IMR-90 (cell line): ENCODE results near the gene TMTC2. TPM values are rescaled to one million over a fixed set of nuclear protein-coding genes. Genes with fewer than 3 reads are reported as not detected.

ENCODE experiments used
- ATAC-seq: fragments of 200-7000 bp; cut with Tn5 transposase; 2 replicates; pipeline ENCODE4 v1.9.1; 2020; ENCODE audit warnings: low read depth, mild to moderate bottlenecking, moderate library complexity
- BruUV-seq: library from RNA; stranded (reverse); fragments of 400-500 nt; replicated peaks from 2 replicates; lab custom pipeline; 2021; lab: Mats Ljungman, UMichigan
- CTCF ChIA-PET: fragments of 300-600 bp; formaldehyde crosslinking; extraction: SDS; loops from one replicate; lab custom pipeline; 2021; ENCODE audit warnings: antibody characterized with exemption; lab: Yijun Ruan, JAX
- POLR2A ChIA-PET: fragments of 300-600 bp; sonication (Branson Sonifier 250); formaldehyde crosslinking; loops from one replicate; lab custom pipeline; 2022; ENCODE audit warnings: antibody characterized with exemption; ENCODE audit not compliant: unreplicated experiment; lab: Charles Lee
- DNase-seq: peaks from one replicate; pipeline ENCODE4 v3.0.0; 2013
- H2AFZ ChIP-seq: replicated peaks from 2 replicates; pipeline ENCODE3; 2013; ENCODE audit warnings: low read length, mild to moderate bottlenecking; ENCODE audit not compliant: poor library complexity
- H2AK5ac ChIP-seq: 2 replicates; pipeline ENCODE4 v1.6.1; 2013; ENCODE audit warnings: low read depth, low read length, inconsistent platforms
- H2AK9ac ChIP-seq: replicated peaks from 2 replicates; pipeline ENCODE3; 2013; ENCODE audit warnings: mild to moderate bottlenecking, low read depth, low read length, moderate library complexity; ENCODE audit not compliant: poor library complexity
- H2BK120ac ChIP-seq: 2 replicates; pipeline ENCODE4 v1.6.1; 2013; ENCODE audit warnings: low read depth, low read length, inconsistent platforms
- H2BK15ac ChIP-seq: 3 replicates; pipeline ENCODE4 v1.6.1; 2013; ENCODE audit warnings: low read depth, low read length, inconsistent platforms
- H2BK20ac ChIP-seq: 2 replicates; pipeline ENCODE4 v1.6.1; 2013; ENCODE audit warnings: low read depth, mild to moderate bottlenecking, inconsistent platforms, low read length, moderate library complexity
- H2BK5ac ChIP-seq: 2 replicates; pipeline ENCODE4 v1.6.1; 2013; ENCODE audit warnings: mild to moderate bottlenecking, low read depth, low read length, inconsistent platforms; ENCODE audit not compliant: poor library complexity, severe bottlenecking
- H3K14ac ChIP-seq: replicated peaks from 2 replicates; pipeline ENCODE4 v1.6.1; 2013; ENCODE audit warnings: low read depth, low read length, inconsistent platforms
- H3K18ac ChIP-seq: 2 replicates; pipeline ENCODE4 v1.6.1; 2013; ENCODE audit warnings: low read depth, low read length, control low read depth
- H3K23ac ChIP-seq: 2 replicates; pipeline ENCODE4 v1.6.1; 2013; ENCODE audit warnings: low read depth, low read length, inconsistent platforms
- H3K27ac ChIP-seq: 2 replicates; pipeline ENCODE4 v1.5.1; 2013; ENCODE audit warnings: mild to moderate bottlenecking, control low read depth, low read length; ENCODE audit not compliant: insufficient read depth
- H3K27me3 ChIP-seq: 2 replicates; pipeline ENCODE4 v1.6.1; 2013; ENCODE audit warnings: low read length; ENCODE audit not compliant: control insufficient read depth, insufficient read depth
- H3K36me3 ChIP-seq: 2 replicates; pipeline ENCODE4 v1.6.1; 2013; ENCODE audit warnings: low read length, mixed read lengths; ENCODE audit not compliant: control insufficient read depth, insufficient read depth
- H3K4ac ChIP-seq: 2 replicates; pipeline ENCODE4 v1.6.1; 2013; ENCODE audit warnings: low read depth, low read length, inconsistent platforms
- H3K4me1 ChIP-seq: 2 replicates; pipeline ENCODE4 v1.6.1; 2013; ENCODE audit warnings: low read length, mixed read lengths; ENCODE audit not compliant: control insufficient read depth, insufficient read depth
- H3K4me2 ChIP-seq: 2 replicates; pipeline ENCODE4 v1.6.1; 2013; ENCODE audit warnings: low read depth, mild to moderate bottlenecking, control low read depth, low read length, moderate library complexity
- H3K4me3 ChIP-seq: 2 replicates; pipeline ENCODE4 v1.5.1; 2013; ENCODE audit warnings: low read depth, mild to moderate bottlenecking, control low read depth, low read length, moderate library complexity; ENCODE audit not compliant: insufficient read depth
- H3K56ac ChIP-seq: 2 replicates; pipeline ENCODE4 v1.6.1; 2013; ENCODE audit warnings: low read length, inconsistent platforms; ENCODE audit not compliant: insufficient read depth; ENCODE audit errors: extremely low read depth
- H3K79me1 ChIP-seq, 2 experiments: 2 replicates each; pipeline ENCODE4 v1.6.1; 2013; ENCODE audit warnings: low read length in 2 of 2, inconsistent platforms in 1 of 2, low read depth in 1 of 2
- H3K9ac ChIP-seq: 2 replicates; pipeline ENCODE4 v1.6.1; 2013; ENCODE audit warnings: low read depth, low read length, control low read depth
- H3K9me1 ChIP-seq: 2 replicates; pipeline ENCODE4 v1.6.1; 2013; ENCODE audit warnings: low read length, inconsistent platforms; ENCODE audit not compliant: insufficient read depth
- H3K9me3 ChIP-seq: 2 replicates; pipeline ENCODE4 v1.6.1; 2013; ENCODE audit warnings: low read length; ENCODE audit not compliant: control insufficient read depth, insufficient read depth
- H4K20me1 ChIP-seq: 2 replicates; pipeline ENCODE4 v1.6.1; 2013; ENCODE audit warnings: low read length, inconsistent platforms; ENCODE audit not compliant: insufficient read depth
- H4K5ac ChIP-seq: 2 replicates; pipeline ENCODE4 v1.6.1; 2013; ENCODE audit warnings: mild to moderate bottlenecking, low read depth, low read length, control low read depth
- H4K8ac ChIP-seq, 2 experiments: 2 replicates each; pipeline ENCODE4 v1.6.1; 2013; ENCODE audit warnings: low read depth in 2 of 2, low read length in 2 of 2, control low read depth in 1 of 2, inconsistent platforms in 1 of 2
- H4K91ac ChIP-seq: 2 replicates; pipeline ENCODE4 v1.6.1; 2013; ENCODE audit warnings: low read depth, low read length, inconsistent platforms; ENCODE audit not compliant: insufficient read depth
- MAFK ChIP-seq: IDR thresholded peaks from 2 replicates; pipeline ENCODE4 v1.6.1; 2012; ENCODE audit warnings: low read depth, low read length, improper control_type of control experiment
- NFE2L2 ChIP-seq: fragments of 150-350 bp; IDR thresholded peaks from 2 replicates; pipeline ENCODE4 v1.6.1; 2016; ENCODE audit warnings: low read depth, mild to moderate bottlenecking, low read length
- POLR2A ChIP-seq: IDR thresholded peaks from 2 replicates; pipeline ENCODE4 v1.6.1; 2012; ENCODE audit warnings: mild to moderate bottlenecking, low read depth, low read length
- RAD21 ChIP-seq: IDR thresholded peaks from 2 replicates; pipeline ENCODE4 v1.6.1; 2012; ENCODE audit warnings: low read length, improper control_type of control experiment
- RCOR1 ChIP-seq: IDR thresholded peaks from 2 replicates; pipeline ENCODE4 v1.6.1; 2012; ENCODE audit warnings: mild to moderate bottlenecking, low read length, improper control_type of control experiment; ENCODE audit not compliant: insufficient replicate concordance
- RFX5 ChIP-seq: IDR thresholded peaks from 2 replicates; pipeline ENCODE4 v1.8.0; 2012; ENCODE audit warnings: low read depth, mild to moderate bottlenecking, low read length, moderate library complexity
- SMC3 ChIP-seq: fragments of 150-350 bp; IDR thresholded peaks from 2 replicates; pipeline ENCODE4 v1.6.1; 2016; ENCODE audit warnings: low read depth, mild to moderate bottlenecking, antibody characterized with exemption, low read length, moderate library complexity
- WGBS, 2 experiments: methylation state at CpG; one replicate each; pipeline versions ENCODE4 v1.1.5 to v1.1.7; 2013; ENCODE audit warnings: missing lambda C conversion rate in 2 of 2; ENCODE audit not compliant: insufficient read length in 1 of 2; ENCODE audit errors: extremely low coverage in 2 of 2; 5-methylcytosine and 5-hydroxymethylcytosine counted together
- dilution Hi-C: fragments of 300-500 bp; cut with HindIII; formaldehyde crosslinking; loops from one replicate; pipeline ENCODE4 v1.14.3; 2018; ENCODE audit warnings: low sequenced_read_pairs; ENCODE audit not compliant: unreplicated experiment
- in situ Hi-C: fragments of 300-500 bp; cut with MboI; formaldehyde crosslinking; loops from 3 replicates; pipeline ENCODE4 v1.14.3; 2019; ENCODE audit warnings: low sequenced_read_pairs, inconsistent platforms, mixed read lengths
- intact Hi-C: fragments of 100-400 bp; cut with micrococcal nuclease; formaldehyde crosslinking; loops from 2 replicates; pipeline ENCODE4 v1.10.0; 2022
- polyA plus RNA-seq, 3 experiments: library from polyadenylated mRNA; depleted of rRNA; stranded (reverse); fragments of >200 nt; gene quantifications; 2 replicates each; pipeline ENCODE4 v1.2.3, GENCODE V29; 2012; ENCODE audit warnings: low replicate concordance in 1 of 3
- total RNA-seq: library from RNA; depleted of rRNA; stranded (reverse); fragments of >200 nt; gene quantifications from 2 replicates; pipeline ENCODE4 v1.2.3, GENCODE V29; 2012
- TF ChIP-seq, protein P1 (sequence below): conservative IDR thresholded peaks from 2 replicates; pipeline ENCODE4 v1.5.1; 2012; ENCODE audit warnings: mild to moderate bottlenecking, low read depth, low read length, improper control_type of control experiment

The TMTC2 gene
- total and polyA plus RNA-seq, 2 of the 4 experiments (the other 2 are of a cell fraction), result 0.56 to 1.4 TPM

DNA sequence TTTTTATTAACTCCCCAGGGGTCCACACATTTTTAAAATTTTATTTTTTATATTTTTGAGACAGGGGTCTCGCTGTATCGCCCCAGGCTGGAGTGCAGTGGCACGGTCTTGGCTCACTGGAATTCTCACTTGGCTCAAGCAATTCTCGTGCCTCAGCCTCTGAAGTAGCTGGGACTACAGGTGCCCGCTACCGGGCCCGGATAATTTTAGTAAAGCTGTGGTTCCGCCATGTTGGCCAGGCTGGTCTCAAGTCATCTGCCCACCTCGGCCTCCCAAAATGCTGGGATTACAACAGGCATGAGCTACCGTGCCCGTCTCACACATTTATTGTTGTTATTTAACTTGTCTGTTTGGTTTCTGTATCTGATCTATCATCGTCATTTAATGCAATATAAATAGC lies 307.4 kb downstream of the TMTC2 start:
- TF ChIP-seq, protein P1, sequence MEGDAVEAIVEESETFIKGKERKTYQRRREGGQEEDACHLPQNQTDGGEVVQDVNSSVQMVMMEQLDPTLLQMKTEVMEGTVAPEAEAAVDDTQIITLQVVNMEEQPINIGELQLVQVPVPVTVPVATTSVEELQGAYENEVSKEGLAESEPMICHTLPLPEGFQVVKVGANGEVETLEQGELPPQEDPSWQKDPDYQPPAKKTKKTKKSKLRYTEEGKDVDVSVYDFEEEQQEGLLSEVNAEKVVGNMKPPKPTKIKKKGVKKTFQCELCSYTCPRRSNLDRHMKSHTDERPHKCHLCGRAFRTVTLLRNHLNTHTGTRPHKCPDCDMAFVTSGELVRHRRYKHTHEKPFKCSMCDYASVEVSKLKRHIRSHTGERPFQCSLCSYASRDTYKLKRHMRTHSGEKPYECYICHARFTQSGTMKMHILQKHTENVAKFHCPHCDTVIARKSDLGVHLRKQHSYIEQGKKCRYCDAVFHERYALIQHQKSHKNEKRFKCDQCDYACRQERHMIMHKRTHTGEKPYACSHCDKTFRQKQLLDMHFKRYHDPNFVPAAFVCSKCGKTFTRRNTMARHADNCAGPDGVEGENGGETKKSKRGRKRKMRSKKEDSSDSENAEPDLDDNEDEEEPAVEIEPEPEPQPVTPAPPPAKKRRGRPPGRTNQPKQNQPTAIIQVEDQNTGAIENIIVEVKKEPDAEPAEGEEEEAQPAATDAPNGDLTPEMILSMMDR, result no peak
- TF ChIP-seq RAD21 (no peak), MAFK (no peak), RFX5 (no peak), SMC3 (no peak), POLR2A (no peak), NFE2L2 (no peak), RCOR1 (no peak)
- Histone ChIP-seq H2BK15ac (no peak overlapping the region), H2AK5ac (no peak overlapping the region), H2BK20ac (no peak overlapping the region), H2BK5ac (no peak overlapping the region), H2BK120ac (no peak overlapping the region), H3K18ac (no peak overlapping the region), H4K91ac (no peak overlapping the region), H4K5ac (no peak overlapping the region), H3K14ac (no peak overlapping the region), H3K9me3 (no peaks in the 10 kb centered on the region; the same call in 1 of the 2 replicates), H3K4ac (no peak overlapping the region), H3K27me3 (no peaks in the 10 kb centered on the region), H3K9ac (no peak overlapping the region), H3K56ac (no peak overlapping the region), H4K8ac (no peak overlapping the region), H3K27ac (no peak overlapping the region), H3K23ac (no peak overlapping the region), H3K4me3 (no peak overlapping the region), H3K79me1 (no peaks in the 10 kb centered on the region), H3K9me1 (no peaks in the 10 kb centered on the region), H2AK9ac (no peak overlapping the region), H3K36me3 (no peaks in the 10 kb centered on the region), H3K4me2 (no peak overlapping the region), H2AFZ (no peak overlapping the region), H3K4me1 (no peaks in the 10 kb centered on the region), H4K20me1 (no peaks in the 10 kb centered on the region)
- CTCF ChIA-PET, result interaction anchor here (0.6 kb wide), 2 partner anchors 177 to 592 kb away, joined by 3 read pairs; no protein-coding TSS in a partner anchor
- no TSS peak for BruUV-seq
- DNase-seq (no peak), ATAC-seq (no peak)
- intact Hi-C loops (no loop called here), in situ Hi-C loops (no loop called here), dilution Hi-C loops (no loop called here)
- 92% methylated on average over 2 of the region's 12 CpGs; no CpG with 5 or more reads in 1 of the 2 experiments for WGBS, 2 experiments
- POLR2A ChIA-PET, result no interaction called here
